Panc1 (cell line): ENCODE data around the gene KIF21A. TPM values are rescaled to one million over a fixed set of nuclear protein-coding genes. Genes with fewer than 3 reads are reported as not detected.

ENCODE experiments used
- ATAC-seq: fragments of 200-7000 bp; cut with Tn5 transposase; 2 replicates; pipeline ENCODE4 v1.9.1; 2020; ENCODE audit warnings: mild to moderate bottlenecking, moderate library complexity
- BruUV-seq: library from RNA; stranded (reverse); fragments of 400-500 nt; replicated peaks from 2 replicates; lab custom pipeline; 2021; lab: Mats Ljungman, UMichigan
- CTCF ChIA-PET: fragments of 300-600 bp; sonication (Branson Sonifier 250); formaldehyde crosslinking; loops from one replicate; lab custom pipeline; 2022; ENCODE audit warnings: antibody characterized with exemption; lab: Charles Lee
- POLR2A ChIA-PET: fragments of 300-600 bp; sonication (Branson Sonifier 250); formaldehyde crosslinking; loops from one replicate; lab custom pipeline; 2022; ENCODE audit warnings: antibody characterized with exemption; lab: Charles Lee
- DNase-seq: peaks from one replicate; pipeline ENCODE4 v3.0.0-alpha.2; 2010; ENCODE audit warnings: low read depth, low spot score
- H3K27ac ChIP-seq: 2 replicates; pipeline ENCODE4 v1.5.1; 2011; ENCODE audit warnings: mild to moderate bottlenecking, low read length, inconsistent platforms
- H3K27me3 ChIP-seq: fragments of 200-500 bp; sonication (Bioruptor generic); 2 replicates; pipeline ENCODE4 v1.6.0; 2014; ENCODE audit warnings: low read length, inconsistent platforms; ENCODE audit not compliant: control insufficient read depth, insufficient read depth
- H3K36me3 ChIP-seq: fragments of 200-500 bp; sonication (Bioruptor generic); 2 replicates; pipeline ENCODE4 v1.5.1; 2014; ENCODE audit warnings: inconsistent platforms, mild to moderate bottlenecking, low read length, moderate library complexity; ENCODE audit not compliant: control insufficient read depth, insufficient read depth
- H3K4me1 ChIP-seq: 2 replicates; pipeline ENCODE4 v1.5.1; 2011; ENCODE audit warnings: inconsistent platforms, mild to moderate bottlenecking, low read length, moderate library complexity; ENCODE audit not compliant: control insufficient read depth, insufficient read depth
- H3K4me3 ChIP-seq, 2 experiments: 2 replicates each; pipeline ENCODE4 v1.5.1; 2011 to 2012; ENCODE audit warnings: low read depth in 2 of 2, low read length in 2 of 2, mild to moderate bottlenecking in 2 of 2, inconsistent platforms in 1 of 2, moderate library complexity in 1 of 2
- H3K9me3 ChIP-seq: fragments of 200-500 bp; sonication (Bioruptor generic); 2 replicates; pipeline ENCODE4 v1.5.1; 2014; ENCODE audit warnings: low read depth, mild to moderate bottlenecking, inconsistent platforms, low read length, moderate library complexity; ENCODE audit not compliant: control insufficient read depth, insufficient read depth
- CTCF ChIP-seq: fragments of 450-650 bp; IDR thresholded peaks from 2 replicates; pipeline ENCODE4 v1.5.1; 2017; ENCODE audit warnings: mild to moderate bottlenecking
- POLR2AphosphoS5 ChIP-seq: IDR thresholded peaks from 2 replicates; pipeline ENCODE4 v1.6.1; 2012; ENCODE audit warnings: mild to moderate bottlenecking, low read depth, low read length, moderate library complexity
- REST ChIP-seq, 2 experiments: IDR thresholded peaks; 2 replicates each; pipeline ENCODE4 v1.6.1; 2011 to 2012; ENCODE audit warnings: low read depth in 2 of 2, control low read depth in 1 of 2, low read length in 1 of 2, mild to moderate bottlenecking in 1 of 2, moderate library complexity in 1 of 2; ENCODE audit not compliant: insufficient read depth in 1 of 2
- SIN3A ChIP-seq: IDR thresholded peaks from 2 replicates; pipeline ENCODE4 v1.6.1; 2012; ENCODE audit warnings: low read depth, mild to moderate bottlenecking, low read length, moderate library complexity, borderline replicate concordance; ENCODE audit not compliant: insufficient read depth
- TCF7L2 ChIP-seq: IDR thresholded peaks from 2 replicates; pipeline ENCODE4 v1.6.1; 2011; ENCODE audit warnings: mild to moderate bottlenecking, low read depth, low read length, inconsistent platforms
- in situ Hi-C: cut with HindIII; loops from 2 replicates; pipeline ENCODE4 v1.10.0; 2016; ENCODE audit warnings: low sequenced_read_pairs, low pct_unique_long_range_greater_than_20kb
- intact Hi-C: fragments of 100-400 bp; cut with micrococcal nuclease; formaldehyde crosslinking; loops from one replicate; pipeline ENCODE4 v1.10.0; 2022; ENCODE audit not compliant: unreplicated experiment
- total RNA-seq: library from RNA; stranded (reverse); gene quantifications from one replicate; pipeline ENCODE4 v1.2.1, GENCODE V29; 2021; ENCODE audit not compliant: unreplicated experiment

KIF21A gene
- total RNA-seq, 1 experiment from 2014 or later, result 25.6 TPM

- CTCF ChIA-PET, result no interaction called here
- POLR2A ChIA-PET, result no interaction called here
- Histone ChIP-seq H3K36me3 (no peaks in the 10 kb centered on the region), H3K9me3 (no peaks in the 10 kb centered on the region), H3K4me1 (no peaks in the 10 kb centered on the region), H3K27me3 (no peaks in the 10 kb centered on the region), H3K4me3 (no peak overlapping the region), H3K27ac (no peak overlapping the region)
- BruUV-seq, result no TSS peak
- TF ChIP-seq POLR2AphosphoS5 (no peak), REST (IDR thresholded peaks at IDR 0.05; ENCODE audit: insufficient read depth in 1 of 2, low read depth in 2 of 2, low read length in 1 of 2) (no peak), SIN3A (no peak), CTCF (no peak), TCF7L2 (no peak)
- intact Hi-C loops (no loop called here), in situ Hi-C loops (no loop called here)
- ATAC-seq (no peak), DNase-seq (peak; percentile 10)
These were observed 74.8 kb downstream of the KIF21A start for GRCh38 chr12:39368096-39368495.

- ATAC-seq, result no peak
- Histone ChIP-seq H3K4me3 (no peak overlapping the region), H3K4me1 (no peaks in the 10 kb centered on the region), H3K36me3 (no peaks in the 10 kb centered on the region), H3K27me3 (no peaks in the 10 kb centered on the region), H3K9me3 (no peaks in the 10 kb centered on the region), H3K27ac (no peak overlapping the region)
- intact Hi-C loops, result no loop called here
- ChIA-PET POLR2A (no interaction called here), CTCF (no interaction called here)
- in situ Hi-C loops, result no loop called here
- BruUV-seq, result no TSS peak
- TF ChIP-seq REST (IDR thresholded peaks at IDR 0.05; ENCODE audit: insufficient read depth in 1 of 2, low read depth in 2 of 2, low read length in 1 of 2) (no peak), TCF7L2 (no peak), SIN3A (no peak), CTCF (no peak), POLR2AphosphoS5 (no peak)
- DNase-seq, result no peak
These were observed 75.4 kb downstream of the KIF21A start for GRCh38 chr12:39367494-39367893.
